HepG2 (cell line): Measurements from ENCODE around the gene CPED1. TPM values are rescaled to one million over a fixed set of nuclear protein-coding genes. Genes with fewer than 3 reads are reported as not detected.

Experiments
- ADNP ChIP-seq: sonication (generic); formaldehyde crosslinking; IDR thresholded peaks from 2 replicates; pipeline ENCODE4 v1.4.0; 2020; ENCODE audit warnings: missing genetic modification reagents
- BRF2 ChIP-seq: sonication (generic); formaldehyde crosslinking; IDR thresholded peaks from 2 replicates; pipeline ENCODE4 v1.8.1; 2022; ENCODE audit warnings: mild to moderate bottlenecking, missing genetic modification reagents
- HDAC1 ChIP-seq: sonication (generic); formaldehyde crosslinking; IDR thresholded peaks from 2 replicates; pipeline ENCODE4 v1.5.1; 2020; ENCODE audit warnings: mild to moderate bottlenecking, missing genetic modification reagents
- KMT2A ChIP-seq: sonication (generic); formaldehyde crosslinking; IDR thresholded peaks from 2 replicates; pipeline ENCODE4 v1.4.0; 2020; ENCODE audit warnings: missing genetic modification reagents
- LCORL ChIP-seq, 2 experiments: fragments of 450-650 bp in 1 of 2; sonication (generic) in 1 of 2; formaldehyde crosslinking in 1 of 2; IDR thresholded peaks; 2 replicates each; pipeline versions ENCODE4 v1.5.0 to v1.6.1; 2017 to 2020; ENCODE audit warnings: antibody characterized with exemption in 1 of 2, missing genetic modification reagents in 1 of 2
- MYPOP ChIP-seq: sonication (generic); formaldehyde crosslinking; IDR thresholded peaks from 2 replicates; pipeline ENCODE4 v1.8.1; 2023; ENCODE audit warnings: mild to moderate bottlenecking, moderate library complexity, missing genetic modification reagents
- NONO ChIP-seq, 2 experiments: fragments of 450-650 bp in 1 of 2; sonication (generic) in 1 of 2; formaldehyde crosslinking in 1 of 2; IDR thresholded peaks in 1 of 2; conservative IDR thresholded peaks in 1 of 2; 2 replicates each; pipeline versions ENCODE4 v1.6.1 to v1.8.0; 2017 to 2022; ENCODE audit warnings: mild to moderate bottlenecking in 1 of 2, missing genetic modification reagents in 1 of 2, moderate library complexity in 1 of 2
- PATZ1 ChIP-seq: sonication (generic); formaldehyde crosslinking; IDR thresholded peaks from 2 replicates; pipeline ENCODE4 v1.4.0; 2020; ENCODE audit warnings: missing genetic modification reagents
- PAWR ChIP-seq: sonication (generic); formaldehyde crosslinking; IDR thresholded peaks from 2 replicates; pipeline ENCODE4 v1.4.0; 2020; ENCODE audit warnings: missing genetic modification reagents, mild to moderate bottlenecking, borderline replicate concordance
- RBAK ChIP-seq: sonication (generic); formaldehyde crosslinking; IDR thresholded peaks from 2 replicates; pipeline ENCODE4 v1.5.1; 2020; ENCODE audit warnings: mild to moderate bottlenecking, missing genetic modification reagents
- SNAPC5 ChIP-seq: sonication (generic); formaldehyde crosslinking; IDR thresholded peaks from 2 replicates; pipeline ENCODE4 v1.8.1; 2023; ENCODE audit warnings: mild to moderate bottlenecking, missing genetic modification reagents, borderline replicate concordance
- TAF1 ChIP-seq: sonication (generic); formaldehyde crosslinking; IDR thresholded peaks from 2 replicates; pipeline ENCODE4 v1.4.0; 2020; ENCODE audit warnings: missing genetic modification reagents
- TEAD3 ChIP-seq: optimal IDR thresholded peaks from 2 replicates; pipeline ENCODE3; 2016; ENCODE audit warnings: borderline replicate concordance
- THYN1 ChIP-seq: sonication (generic); formaldehyde crosslinking; IDR thresholded peaks from 2 replicates; pipeline ENCODE4 v1.8.1; 2023; ENCODE audit warnings: low read depth, mild to moderate bottlenecking, moderate library complexity, missing genetic modification reagents, borderline replicate concordance
- ZBTB37 ChIP-seq: sonication (generic); formaldehyde crosslinking; IDR thresholded peaks from 2 replicates; pipeline ENCODE4 v1.4.0; 2020; ENCODE audit warnings: mild to moderate bottlenecking, missing genetic modification reagents
- ZFP1 ChIP-seq: IDR thresholded peaks from 2 replicates; pipeline ENCODE4 v1.6.1; 2016
- ZKSCAN5 ChIP-seq: sonication (generic); formaldehyde crosslinking; IDR thresholded peaks from 2 replicates; pipeline ENCODE4 v1.5.1; 2020; ENCODE audit warnings: mild to moderate bottlenecking, missing genetic modification reagents
- ZNF235 ChIP-seq: sonication (generic); formaldehyde crosslinking; IDR thresholded peaks from 2 replicates; pipeline ENCODE4 v1.8.1; 2023; ENCODE audit warnings: mild to moderate bottlenecking, missing genetic modification reagents, borderline replicate concordance
- ZNF30 ChIP-seq: sonication (generic); formaldehyde crosslinking; IDR thresholded peaks from 2 replicates; pipeline ENCODE4 v1.5.0; 2020; ENCODE audit warnings: mild to moderate bottlenecking, missing genetic modification reagents
- ZNF317 ChIP-seq: sonication (generic); formaldehyde crosslinking; IDR thresholded peaks from 2 replicates; pipeline ENCODE4 v1.5.0; 2020; ENCODE audit warnings: mild to moderate bottlenecking, missing genetic modification reagents
- ZNF441 ChIP-seq: sonication (generic); formaldehyde crosslinking; IDR thresholded peaks from 2 replicates; pipeline ENCODE4 v1.7.0; 2021; ENCODE audit warnings: missing genetic modification reagents, borderline replicate concordance
- ZSCAN25 ChIP-seq: sonication (generic); formaldehyde crosslinking; IDR thresholded peaks from 2 replicates; pipeline ENCODE4 v1.8.0; 2022; ENCODE audit warnings: mild to moderate bottlenecking, missing genetic modification reagents
- polyA plus RNA-seq, 8 experiments: library from polyadenylated mRNA; depleted of rRNA in 3 of 8; stranded (reverse) in 7 of 8; unstranded in 1 of 8; fragments of >200 nt; fragmentation: Illumina TruSeq in 4 of 8; extraction: Trizol in 4 of 8; gene quantifications; 2 replicates each; pipeline versions ENCODE4 v1.2.1 to v1.2.3, GENCODE V29; 2011 to 2016; ENCODE audit warnings: low read depth in 4 of 8, missing spikeins in 1 of 8, mixed read lengths in 1 of 8; ENCODE audit not compliant: insufficient read depth in 1 of 8
- total RNA-seq, 5 experiments: library from RNA; depleted of rRNA; stranded (reverse); fragments of >200 nt; fragmentation: Illumina TruSeq; extraction: Trizol; gene quantifications; 2 replicates each; pipeline ENCODE4 v1.2.3, GENCODE V29; 2016; ENCODE audit warnings: low read depth in 1 of 5

The CPED1 gene
- total and polyA plus RNA-seq, 2 of the 13 experiments (the other 11 are each of a cell fraction or from before 2014, with no cell fraction given): 11.5 to 27.0 TPM

GRCh38 chr7:120951309-120951699, 37.2 kb upstream of the CPED1 start (continued):
- peak; percentile 39; the same call in 1 of the 2 replicates for TF ChIP-seq MYPOP (CRISPR knock-in tag)
- TF ChIP-seq TAF1 (CRISPR knock-in tag): peak; percentile 11; the same call in 1 of the 2 replicates
- peak; percentile 3 for TF ChIP-seq TEAD3 (CRISPR knock-in tag)
- TF ChIP-seq ZNF235 (CRISPR knock-in tag): no peak
- no peak for TF ChIP-seq ZNF317
- TF ChIP-seq KMT2A (CRISPR knock-in tag): no peak
- TF ChIP-seq ZBTB37 (CRISPR knock-in tag): no peak
- no peak for TF ChIP-seq NONO (IDR thresholded peaks at IDR 0.05)
- TF ChIP-seq NONO (CRISPR knock-in tag; conservative IDR thresholded peaks at IDR 0.05): 0 out of 2 replicates have a peak, but pooled peaks have one; percentile 3
- TF ChIP-seq SNAPC5 (CRISPR knock-in tag): no peak
- TF ChIP-seq HDAC1: peak; percentile 16; the same call in 1 of the 2 replicates
- no peak for TF ChIP-seq ADNP (CRISPR knock-in tag)
- TF ChIP-seq RBAK (CRISPR knock-in tag): no peak
- TF ChIP-seq PATZ1 (CRISPR knock-in tag): no peak
- no peak for TF ChIP-seq ZNF30
- no peak for TF ChIP-seq PAWR (CRISPR knock-in tag)
- no peak for TF ChIP-seq ZNF441
- TF ChIP-seq ZSCAN25 (CRISPR knock-in tag): no peak
- no peak for TF ChIP-seq BRF2 (CRISPR knock-in tag)
- TF ChIP-seq ZFP1: no peak
- TF ChIP-seq LCORL (IDR thresholded peaks at IDR 0.05): no peak
- TF ChIP-seq LCORL (CRISPR knock-in tag; IDR thresholded peaks at IDR 0.05): no peak
- no peak for TF ChIP-seq THYN1 (CRISPR knock-in tag)
- TF ChIP-seq ZKSCAN5: no peak
